HG03575 (cell line): Measurements from ENCODE around the gene CPEB4.

Experiments
- ATAC-seq: cut with Tn5 transposase; IDR thresholded peaks from one replicate; pipeline ENCODE4 v1.9.1; 2021; ENCODE audit not compliant: unreplicated experiment, insufficient number of reproducible peaks, low FRiP score; ENCODE audit errors: extremely low read depth

CPEB4 gene

DNA sequence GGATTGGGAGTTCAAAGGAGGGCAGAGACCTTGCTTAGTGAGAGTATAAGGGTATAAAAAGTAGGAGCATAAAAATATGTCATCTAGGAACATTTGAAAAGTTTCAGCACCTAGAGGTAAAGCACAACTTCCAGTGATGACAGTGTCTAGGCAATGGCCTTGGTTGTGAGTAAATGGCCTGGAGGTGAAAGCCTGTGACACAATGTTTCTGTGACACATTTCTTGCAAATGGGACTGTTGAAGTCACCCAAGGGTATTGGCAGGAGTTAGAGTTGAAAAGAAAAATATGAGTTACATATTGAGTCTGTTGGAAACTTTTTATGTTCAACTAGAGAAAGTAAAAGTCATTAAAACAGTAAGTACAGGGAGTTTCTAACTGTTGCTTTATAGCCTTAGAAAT lies 115.6 kb downstream of the CPEB4 start:
- no peak for ATAC-seq

DNA sequence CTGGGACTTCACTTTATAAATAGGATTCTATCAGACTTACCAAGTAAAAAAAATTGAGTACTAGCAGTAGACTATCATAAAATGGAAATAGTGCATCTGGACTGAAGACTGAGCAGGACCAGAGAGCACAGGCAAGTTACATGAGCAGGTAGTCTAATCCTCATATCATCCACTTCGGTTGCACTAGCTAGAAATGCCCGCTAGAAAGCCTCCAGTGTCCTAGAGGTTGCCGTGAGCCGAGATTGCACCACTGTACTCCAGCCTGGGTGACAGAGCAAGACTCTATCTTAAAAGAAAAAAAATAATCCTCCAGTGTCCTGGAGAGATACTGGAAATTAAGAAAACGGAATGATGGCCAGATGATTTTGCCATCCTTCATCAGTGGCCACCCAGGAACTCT lies 120.8 kb downstream of the CPEB4 start:
- no peak for ATAC-seq

DNA sequence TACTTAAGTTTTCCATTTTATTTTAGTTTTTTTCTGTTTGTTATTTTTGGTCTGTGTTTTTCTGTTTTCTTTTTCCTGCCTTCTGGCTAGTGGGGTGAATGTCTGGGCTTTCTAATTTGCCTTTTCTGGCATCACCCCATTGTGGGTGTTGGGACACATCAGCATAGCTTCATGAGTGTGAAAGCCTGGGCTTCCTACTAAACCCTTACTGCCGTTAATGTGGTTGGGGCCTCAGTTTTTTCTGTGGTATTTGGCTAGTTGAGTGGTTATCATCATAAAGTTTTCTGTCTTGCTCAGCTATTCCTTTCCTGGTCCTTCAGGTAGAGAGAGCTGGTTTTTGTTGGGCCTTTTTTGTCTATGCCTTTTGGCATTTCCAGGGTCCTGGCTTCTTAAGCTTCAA lies 122.2 kb downstream of the CPEB4 start:
- ATAC-seq, result no peak

DNA sequence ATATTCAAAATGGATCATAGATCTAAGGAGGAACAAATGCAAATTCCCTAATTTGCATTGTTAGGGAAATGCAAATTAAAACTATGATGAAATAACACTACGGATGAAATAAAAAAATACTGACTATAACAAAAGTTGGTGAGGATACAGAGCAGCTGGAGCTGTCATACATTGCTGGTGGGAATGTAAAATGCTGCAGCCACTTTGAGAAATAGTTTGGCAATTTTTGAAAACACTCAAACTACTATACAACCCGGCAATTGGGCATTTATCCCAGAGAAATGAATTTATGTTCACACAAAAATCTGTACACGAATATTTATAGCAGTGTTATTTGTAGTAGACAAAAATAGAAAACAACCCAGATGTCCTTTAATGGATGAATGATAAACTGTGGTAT lies 123.3 kb downstream of the CPEB4 start:
- no peak for ATAC-seq
